Measurements from ENCODE around the gene ZBTB5.

DNA sequence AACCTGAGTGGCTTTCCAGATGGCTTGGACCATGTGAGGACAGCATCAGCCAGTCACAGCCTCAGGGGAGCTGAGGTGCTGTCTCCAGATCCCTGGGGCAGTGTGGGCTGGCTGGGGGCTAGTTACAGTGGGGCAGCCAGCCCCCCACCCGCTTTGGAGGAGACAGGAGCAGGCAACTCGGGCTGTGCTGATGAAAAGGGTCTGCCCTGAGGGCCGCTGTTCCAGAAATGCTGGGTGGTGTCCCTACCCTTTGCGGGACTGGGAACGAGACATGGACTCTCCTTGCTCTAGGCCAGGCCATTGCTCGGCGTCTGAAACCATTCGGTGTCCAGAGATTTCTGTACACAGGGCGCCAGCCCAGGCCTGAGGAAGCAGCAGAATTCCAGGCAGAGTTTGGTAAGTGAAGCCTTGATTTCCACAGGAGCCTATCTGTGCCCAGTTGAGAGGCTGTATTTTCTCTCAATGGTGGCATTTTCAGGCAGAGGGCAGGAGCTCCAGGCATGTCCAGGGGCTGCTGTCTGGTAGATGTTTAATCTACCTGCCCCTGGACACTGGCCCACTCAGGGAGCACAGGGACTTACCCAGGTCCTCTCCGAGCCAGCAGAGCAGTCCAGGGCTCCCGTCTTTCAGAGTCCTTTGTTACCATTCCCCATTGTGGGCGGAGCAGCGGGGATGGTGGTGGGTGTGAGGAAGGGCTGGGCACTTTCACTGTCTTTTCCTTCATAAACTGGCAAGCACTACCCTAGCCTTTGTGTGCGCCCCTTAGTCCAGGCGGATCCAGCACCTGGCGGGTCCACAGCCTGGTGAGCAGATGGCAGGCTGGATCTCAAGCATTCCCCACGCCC lies 35.6 kb downstream of the ZBTB5 start:
- TF ChIP-seq, protein P1, sequence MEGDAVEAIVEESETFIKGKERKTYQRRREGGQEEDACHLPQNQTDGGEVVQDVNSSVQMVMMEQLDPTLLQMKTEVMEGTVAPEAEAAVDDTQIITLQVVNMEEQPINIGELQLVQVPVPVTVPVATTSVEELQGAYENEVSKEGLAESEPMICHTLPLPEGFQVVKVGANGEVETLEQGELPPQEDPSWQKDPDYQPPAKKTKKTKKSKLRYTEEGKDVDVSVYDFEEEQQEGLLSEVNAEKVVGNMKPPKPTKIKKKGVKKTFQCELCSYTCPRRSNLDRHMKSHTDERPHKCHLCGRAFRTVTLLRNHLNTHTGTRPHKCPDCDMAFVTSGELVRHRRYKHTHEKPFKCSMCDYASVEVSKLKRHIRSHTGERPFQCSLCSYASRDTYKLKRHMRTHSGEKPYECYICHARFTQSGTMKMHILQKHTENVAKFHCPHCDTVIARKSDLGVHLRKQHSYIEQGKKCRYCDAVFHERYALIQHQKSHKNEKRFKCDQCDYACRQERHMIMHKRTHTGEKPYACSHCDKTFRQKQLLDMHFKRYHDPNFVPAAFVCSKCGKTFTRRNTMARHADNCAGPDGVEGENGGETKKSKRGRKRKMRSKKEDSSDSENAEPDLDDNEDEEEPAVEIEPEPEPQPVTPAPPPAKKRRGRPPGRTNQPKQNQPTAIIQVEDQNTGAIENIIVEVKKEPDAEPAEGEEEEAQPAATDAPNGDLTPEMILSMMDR (conservative IDR thresholded peaks at IDR 0.05; ENCODE audit: low read length), result no peak
- TF ChIP-seq EZH2phosphoT487 (IDR thresholded peaks at IDR 0.05; ENCODE audit: borderline replicate concordance), result no peak
